ENCODE data around the gene SPPL2B. TPM values are rescaled to one million over a fixed set of nuclear protein-coding genes. Genes with fewer than 3 reads are reported as not detected.

SPPL2B gene
- total RNA-seq, 1 donor from 2014 or later, result 33.2 TPM

DNA sequence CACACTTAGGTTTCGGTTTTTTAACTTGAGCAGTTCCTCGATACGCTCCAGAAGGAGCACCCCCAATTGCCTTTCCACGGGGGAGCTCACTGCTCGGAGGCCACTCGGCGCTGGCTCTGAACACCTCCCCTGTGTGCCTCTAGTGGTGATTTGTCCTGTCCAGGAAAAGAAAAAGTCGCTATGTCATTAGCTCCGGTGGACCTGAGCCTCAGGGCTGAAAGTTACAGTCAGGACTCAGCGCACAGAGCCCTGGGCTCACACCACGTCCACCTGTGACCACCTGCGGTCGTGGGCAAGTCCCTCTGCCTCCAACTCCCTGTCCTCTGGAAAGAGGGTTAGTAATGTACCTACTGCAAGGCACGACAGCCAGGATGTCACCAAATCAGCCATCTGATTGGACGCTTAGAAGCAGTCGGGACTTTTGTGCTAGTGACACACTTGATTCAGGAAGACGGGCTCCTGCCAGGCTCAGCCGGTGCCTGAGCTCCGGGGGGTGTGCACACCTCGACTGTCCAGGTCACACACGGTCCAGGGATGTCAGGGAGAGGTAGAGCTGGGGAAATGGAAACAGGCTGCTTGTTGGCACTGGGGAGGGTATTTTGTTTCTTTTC lies 27.7 kb downstream of the SPPL2B start:
- DNase-seq, result no peak

DNA sequence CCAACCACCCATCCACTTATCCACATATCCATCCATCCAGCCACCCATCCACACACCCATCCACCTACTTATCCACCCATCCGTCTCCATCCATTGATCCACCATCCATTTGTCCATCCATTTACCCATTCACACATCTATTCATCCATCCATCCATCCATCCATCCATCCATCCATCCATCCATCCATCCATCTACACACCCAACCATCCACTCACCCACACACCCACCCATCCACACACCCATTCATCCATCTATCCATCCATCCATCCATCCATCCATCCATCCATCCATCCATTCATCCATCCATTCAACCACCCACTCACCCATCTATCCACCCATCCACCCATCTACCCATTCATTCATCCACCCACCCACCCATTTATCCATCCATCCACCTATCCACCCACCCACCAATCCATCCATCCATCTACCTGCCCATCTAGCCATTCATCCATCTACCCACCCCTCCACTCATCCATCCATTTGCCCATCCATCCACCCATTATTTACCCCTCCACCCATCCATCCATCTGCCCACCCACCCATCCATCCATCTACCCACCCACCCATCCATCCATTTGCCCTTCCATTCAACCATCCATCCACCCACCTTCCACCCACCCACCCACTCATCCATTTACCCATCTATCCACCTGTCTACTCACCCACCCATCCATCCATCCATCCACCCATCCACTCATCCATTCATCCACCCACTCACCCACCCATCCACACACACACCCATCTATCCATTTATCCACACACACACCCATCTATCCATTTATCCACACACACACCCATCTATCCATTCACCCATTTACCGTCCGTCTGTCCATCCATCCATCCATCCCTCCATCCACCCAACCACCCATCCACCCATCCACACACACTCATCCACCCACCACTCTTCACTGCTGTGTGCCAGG lies 29.1 kb downstream of the SPPL2B start:
- DNase-seq, result no peak

DNA sequence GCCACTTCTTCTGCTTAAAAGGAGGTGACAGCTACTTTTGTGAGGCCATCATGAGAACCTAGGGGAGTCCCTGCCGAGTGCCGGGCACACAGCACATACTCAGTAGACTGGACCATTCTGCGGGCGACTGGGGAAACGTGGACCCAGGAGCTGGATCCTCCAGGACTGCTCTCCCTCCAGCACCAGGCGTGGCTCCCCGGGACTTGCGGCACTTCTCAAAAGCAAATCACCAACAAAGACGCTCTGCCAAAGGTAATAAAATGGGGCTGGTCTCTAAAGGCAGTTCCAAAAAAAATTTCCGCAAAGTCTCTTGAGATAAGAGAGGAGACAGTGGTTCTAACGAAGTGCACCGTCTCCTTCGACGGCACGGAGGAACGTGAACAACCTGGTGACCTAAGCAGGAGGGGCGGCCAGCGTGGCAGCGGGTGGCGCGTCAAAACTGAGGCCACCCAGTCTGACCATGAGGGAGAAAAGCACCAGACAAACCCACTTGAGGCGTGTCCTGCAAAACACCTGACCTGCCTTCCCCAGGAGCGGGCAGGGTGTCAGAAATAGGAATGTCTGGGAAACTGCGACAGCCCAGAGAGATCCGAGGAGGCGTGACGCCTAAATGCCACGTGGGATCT lies 30.2 kb downstream of the SPPL2B start:
- no peak for DNase-seq

DNA sequence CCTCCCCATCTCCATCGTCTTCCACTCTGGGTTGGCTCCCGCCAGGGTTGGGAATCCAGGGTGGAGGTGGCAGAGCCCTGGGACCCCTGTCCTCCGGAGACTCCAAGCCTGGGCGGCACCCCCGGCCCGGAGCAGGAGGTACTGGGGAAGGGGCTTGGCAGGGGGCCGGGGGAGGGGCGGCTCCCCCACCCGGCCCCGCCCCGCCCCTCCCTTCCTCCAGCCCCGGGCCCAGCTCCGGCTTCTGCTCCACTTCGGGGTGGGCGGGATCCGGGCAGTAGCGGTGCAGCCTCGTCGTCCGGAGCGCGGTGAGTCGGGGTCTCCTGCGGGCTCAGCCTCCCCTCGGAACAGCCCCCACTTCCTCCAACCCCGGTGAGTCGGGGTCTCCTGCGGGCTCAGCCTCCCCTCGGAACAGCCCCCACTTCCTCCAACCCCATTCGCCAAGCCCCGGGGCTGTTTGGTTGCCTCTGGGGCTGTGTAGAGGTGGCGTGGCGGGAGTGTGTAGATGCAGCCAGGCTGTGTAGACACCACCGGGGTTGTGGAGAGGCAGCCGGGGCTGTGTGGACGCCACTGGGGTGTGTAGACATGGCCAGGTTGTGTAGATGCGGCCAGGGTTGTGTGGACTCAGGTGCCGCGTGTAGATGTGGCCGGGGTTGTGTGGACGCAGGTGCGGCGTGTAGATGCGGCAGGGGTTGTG lies 31.7 kb downstream of the SPPL2B start, which contains the start of gene TMPRSS9:
TMPRSS9 (plus strand) TSS at position 274 of the 694 bp plus-strand sequence. CDS start 29,521 bp downstream, outside the sequence.
- no peak for DNase-seq

DNA sequence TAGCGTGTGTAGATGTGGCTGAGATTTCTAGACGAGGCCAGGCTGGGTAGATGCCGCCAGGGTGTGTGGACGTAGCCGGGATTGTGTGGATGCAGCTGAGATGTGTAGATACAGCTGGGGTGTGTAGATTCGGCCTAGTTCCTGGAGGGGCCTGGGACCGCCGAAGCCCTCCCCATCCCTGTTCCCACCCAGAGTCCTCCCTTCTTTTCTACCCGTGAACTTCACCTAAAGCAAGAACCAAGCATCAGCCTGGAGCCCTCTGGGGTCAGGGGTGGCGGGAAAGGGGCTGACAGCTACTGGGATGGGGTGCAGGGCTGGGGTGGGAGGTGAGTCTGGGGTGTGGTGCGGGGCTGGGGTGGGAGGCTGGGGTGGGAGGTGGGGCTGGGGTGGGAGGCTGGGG lies 32.3 kb downstream of the SPPL2B start:
- no peak for DNase-seq

DNA sequence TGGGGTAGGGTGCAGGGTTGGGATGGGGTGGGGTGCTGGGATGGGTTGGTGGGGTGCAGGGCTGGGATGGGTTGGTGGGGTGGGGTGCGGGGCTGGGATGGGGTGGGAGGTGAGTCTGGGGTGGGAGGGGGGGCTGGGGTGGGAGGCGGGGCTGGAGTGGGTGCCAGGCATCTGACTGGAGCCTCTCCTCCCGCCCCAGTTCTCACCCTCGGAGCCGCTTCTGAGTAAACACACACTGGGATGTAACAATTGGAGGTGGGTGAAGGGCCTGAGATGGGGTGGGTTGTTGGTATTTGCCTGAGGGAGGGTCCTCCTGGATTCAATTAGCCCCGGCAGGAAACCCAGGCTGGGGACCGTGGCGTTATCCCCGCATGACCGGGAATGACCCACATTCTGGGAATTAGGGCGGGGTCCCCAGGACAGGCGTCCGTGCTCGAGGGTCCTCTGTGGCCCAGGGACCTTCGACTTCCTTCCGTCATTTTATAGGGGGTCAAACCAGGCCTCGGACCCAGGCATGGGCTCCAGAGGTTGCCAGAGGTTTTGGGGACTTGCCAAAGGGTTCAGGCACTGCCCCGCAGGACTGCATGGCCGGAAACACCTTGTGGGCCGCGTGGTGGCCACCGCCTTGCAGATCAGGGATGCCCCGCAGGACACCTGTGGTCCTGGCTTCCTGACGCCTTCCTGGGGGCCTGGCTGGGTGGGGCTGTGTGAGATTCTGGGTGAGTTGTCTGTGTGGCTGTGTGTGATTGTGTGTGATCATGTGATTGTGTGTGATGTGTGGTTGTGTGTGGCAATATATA lies 33.0 kb downstream of the SPPL2B start:
- no peak for DNase-seq

DNA sequence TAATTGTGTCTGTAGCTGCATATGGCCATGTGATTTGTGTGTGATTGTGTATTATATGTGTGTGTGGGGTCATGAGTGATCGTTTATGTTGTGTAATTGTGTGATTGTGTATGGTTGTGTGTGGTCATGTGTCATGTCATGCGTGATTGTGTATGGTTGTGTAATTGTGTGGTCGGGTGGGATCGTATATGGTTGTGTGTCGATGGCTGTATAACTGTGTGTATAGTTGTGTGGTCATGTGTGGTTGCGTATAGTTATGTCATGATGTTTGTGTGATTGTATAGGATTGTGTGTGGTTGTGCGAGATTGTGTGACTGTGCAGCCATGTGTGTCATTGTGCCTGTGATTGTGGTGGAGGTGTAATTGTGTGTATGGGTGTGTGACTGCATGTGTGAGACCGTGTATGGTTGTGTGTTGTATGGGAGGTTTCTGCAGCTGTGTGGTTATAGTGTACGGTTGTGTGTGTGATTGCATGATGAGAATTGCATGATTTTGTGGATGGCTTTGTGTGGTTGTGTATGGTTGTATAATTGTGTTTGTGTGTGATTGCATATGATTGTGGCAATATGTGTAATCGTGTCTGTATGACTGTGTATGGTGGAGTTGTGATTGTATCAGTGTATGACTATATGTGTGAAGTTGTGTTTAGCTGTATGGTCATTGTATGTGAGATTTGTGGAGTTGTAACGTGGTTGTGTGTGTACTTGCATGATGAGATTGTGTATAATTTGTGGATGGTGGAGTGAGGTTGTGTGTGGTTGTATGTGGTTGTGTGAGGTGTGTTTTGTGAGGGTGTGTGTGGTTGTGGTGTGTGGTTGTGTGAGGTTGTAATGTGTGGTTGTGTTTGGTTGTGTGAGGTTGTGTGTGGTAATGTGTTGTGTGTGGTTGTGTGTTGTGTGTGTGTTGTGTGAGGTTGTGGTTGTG lies 33.8 kb downstream of the SPPL2B start:
- no peak for DNase-seq

DNA sequence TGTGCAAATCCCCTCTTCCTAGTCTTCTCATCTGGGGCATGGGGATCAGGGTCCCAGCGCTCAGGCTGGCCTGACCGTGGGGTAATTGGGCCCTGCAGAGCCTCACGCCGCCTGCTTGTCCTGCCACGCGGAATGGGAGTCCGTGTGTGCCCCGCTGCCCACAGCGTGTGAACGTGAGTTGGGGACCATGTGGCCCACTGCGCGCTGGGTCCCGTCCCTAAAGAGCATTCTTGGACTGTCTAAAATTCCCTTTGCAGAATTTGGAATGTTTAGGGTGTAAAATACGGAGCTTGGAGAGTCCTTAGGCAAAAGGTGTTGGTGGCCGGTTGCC lies 34.5 kb downstream of the SPPL2B start:
- DNase-seq, result no peak

DNA sequence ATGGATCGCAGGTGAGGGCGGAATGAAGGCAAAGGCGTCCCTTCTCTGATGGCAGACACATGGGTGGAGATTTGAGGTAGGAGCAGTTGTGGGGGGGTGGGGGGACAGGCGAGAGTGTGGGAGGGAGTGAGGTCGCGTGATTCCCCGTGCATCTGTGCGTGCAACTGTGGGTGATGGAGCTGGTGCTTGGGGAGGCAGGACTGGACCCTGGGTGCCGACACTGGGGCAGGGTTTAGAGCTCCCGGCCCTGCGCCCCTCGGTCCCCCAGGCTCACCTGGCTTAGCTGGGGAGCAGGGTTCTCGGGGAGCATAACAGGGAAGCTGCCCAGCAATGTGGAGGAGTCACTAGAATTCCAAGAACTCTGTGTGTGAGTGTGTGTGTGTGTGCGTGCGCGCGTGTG lies 34.9 kb downstream of the SPPL2B start:
- DNase-seq, result no peak

DNA sequence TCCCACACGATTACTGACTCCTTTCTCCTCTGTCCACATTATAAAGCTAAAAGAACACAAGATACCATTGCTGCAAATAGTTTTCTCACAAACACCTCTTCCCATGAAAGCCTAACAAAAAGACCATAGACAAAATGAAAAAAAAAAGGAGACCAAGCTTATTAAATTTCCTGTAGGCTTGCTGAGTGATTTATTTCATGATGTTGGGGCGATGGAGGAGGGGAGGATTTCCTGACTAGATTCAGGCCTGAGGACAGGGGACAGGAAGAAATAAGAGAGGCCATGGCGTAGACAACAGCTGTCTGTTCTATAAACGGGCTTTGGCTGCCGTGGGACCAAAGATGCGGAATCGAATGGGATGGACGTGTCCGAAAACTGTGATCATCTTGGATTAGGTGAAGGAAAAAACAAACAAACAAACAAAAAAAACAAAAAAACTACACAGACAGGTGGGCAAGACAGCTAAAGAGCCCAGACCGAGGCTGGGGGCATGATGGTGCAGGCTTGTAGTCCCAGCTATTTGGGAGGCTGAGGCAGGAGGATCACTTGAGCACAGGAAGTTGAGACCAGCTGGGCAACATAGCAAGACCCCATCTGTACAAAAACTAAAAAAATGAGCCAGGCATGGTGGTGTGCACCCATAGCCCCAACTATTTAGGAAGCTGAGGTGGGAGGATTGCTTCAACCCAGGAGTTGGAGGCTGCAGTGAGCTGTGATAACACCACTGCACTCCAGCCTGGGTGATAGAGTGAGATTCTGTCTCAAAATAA lies 36.9 kb downstream of the SPPL2B start:
- no peak for DNase-seq

DNA sequence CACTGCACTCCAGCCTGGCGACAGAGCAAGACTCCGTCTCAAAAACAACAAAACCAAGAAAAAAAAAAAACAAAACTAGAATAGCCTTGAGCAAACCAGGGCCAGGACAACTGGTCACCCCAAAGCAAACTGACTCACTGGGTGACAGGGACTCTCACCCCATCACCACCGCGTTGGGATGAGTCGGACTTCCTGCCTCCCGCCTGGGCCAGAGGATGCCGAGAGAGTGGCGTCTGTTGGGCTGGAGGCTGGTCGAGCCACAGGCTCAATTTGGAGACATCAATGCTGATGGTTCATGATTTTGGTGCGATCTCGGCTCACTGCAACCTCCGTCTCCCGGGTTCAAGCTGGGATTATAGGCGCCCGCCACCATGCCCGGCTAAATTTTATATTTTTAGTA lies 43.2 kb downstream of the SPPL2B start:
- no peak for DNase-seq

DNA sequence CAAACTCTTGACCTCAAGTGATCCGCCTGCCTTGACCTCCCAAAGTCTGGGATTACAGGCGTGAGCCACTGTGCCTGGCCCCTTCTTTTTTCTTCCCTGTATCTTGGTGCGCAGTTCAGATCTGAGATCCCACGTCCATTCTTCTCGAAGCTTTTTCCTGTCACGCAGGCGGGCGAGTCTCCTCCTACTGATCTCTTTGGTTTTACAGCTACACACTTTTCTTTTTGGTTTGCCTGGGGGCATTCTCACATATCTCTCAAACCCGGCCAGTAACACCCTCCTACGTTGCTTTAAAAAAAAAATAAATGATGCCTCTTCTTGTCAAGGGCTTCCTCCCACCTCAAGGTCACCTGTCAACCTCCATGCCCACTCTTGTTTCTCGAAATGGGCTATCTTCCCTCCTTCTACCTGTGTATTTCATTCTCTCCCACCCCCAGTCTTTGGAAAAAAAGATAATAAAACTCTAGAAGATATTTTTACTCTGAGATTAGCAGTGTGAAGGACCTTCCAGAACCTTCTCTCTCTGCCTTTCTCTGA lies 43.7 kb downstream of the SPPL2B start:
- DNase-seq, result no peak

DNA sequence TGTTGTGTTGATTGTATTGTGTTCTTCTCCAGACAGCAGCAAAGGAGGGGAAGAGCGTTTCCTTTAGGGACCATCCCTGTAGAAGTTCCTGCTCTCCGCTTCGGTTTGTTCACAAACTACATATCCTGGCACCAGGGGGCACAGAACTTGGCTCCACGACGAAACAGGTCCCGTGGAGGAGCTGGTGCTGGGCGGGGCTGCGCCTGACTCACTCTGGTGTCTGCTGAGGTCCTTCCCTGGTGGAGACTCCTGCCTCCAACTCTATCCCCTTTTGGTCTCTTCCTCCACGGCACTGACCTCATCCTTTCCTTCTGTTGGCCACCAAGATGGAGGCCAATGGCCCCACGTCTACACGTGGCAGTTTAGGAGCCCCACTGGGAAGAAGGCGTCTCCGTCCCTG lies 46.3 kb downstream of the SPPL2B start:
- no peak for DNase-seq

DNA sequence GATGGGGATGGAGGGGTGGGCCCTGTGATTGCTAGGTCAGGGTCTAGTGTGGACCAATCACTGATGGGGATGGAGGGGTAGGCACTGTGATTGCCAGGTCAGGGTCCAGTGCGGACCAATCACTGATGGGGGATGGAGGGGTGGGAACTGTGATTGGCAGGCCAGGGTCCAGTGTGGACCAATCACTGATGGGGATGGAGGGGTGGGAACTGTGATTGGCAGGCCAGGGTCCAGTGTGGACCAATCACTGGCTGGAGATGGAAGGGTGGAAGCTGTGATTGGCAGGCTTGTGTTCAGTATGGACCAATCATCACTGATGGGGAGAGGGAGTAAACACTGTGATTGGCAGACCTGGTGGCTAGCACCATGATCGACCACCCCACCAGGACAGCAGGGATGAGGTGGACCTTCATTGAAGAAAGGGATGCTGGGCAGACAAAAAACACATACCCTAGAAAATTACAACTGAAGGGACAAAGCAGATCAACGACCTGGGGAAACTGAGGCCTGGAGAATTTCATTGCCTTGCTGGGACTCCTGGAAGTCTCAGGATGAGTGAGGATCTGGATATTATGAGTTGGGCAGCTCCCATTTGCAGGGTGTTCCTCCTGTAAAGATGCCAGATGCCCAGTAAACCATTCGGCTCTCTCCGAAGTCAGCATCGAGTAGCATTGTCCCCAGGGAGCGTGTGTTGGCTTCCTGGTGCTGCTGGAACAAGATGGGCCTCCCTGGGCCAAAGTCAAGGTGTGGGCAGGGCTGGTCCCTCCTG lies 47.1 kb downstream of the SPPL2B start:
- DNase-seq, result peak; percentile 11

DNA sequence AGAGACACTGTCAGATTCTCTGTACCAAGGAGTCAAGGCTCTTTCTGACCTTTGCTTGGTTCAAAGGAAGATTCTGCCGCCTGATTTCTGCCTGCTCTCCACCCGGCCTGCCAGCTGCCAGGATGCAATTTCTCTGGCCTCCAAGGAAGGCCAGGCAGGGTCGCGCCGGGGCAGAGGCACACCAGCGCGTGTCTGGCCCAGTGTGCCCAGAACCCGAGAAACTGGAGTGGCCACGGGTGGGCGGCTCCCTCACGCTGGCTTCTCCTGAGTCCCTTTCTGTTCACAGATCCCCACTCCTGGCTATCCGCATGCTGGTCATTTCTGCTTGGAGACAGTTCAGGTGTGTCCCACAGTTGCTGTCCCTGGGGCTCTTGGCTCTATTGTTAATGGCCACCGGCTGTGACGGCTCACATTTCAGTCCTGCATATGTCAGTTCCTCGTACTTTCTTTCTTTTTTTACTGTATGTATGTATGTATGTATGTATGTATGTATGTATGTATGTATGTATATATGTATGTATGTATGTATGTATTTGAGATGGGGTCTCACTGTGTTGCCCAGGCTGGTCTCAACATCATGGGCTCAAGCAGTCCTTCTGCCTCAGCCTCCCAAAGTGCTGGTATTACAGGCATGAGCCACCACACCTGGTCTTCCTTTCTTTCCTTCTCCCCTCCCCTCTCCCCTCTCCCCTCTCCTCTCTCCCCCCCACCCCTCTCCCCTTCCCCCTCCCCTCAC lies 48.5 kb downstream of the SPPL2B start:
- no peak for DNase-seq

DNA sequence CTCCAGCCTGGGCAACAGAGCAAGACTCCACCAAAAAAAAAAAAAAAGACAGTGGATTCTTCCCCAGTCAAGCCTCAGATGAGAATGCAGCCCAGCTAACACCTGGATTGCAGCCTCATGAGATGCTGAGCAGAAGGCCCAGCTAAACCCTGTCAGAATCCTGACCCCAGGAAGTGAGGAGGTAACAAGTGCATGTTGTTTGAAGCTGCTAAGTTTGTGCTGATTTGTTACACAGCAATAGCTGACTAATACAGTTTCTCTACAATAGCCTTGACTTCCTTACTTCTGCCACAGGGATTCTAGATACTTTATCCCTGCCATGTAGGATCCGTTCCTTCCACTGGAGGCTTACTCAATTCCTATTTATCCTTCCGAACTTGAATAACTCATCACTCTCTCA lies 52.1 kb downstream of the SPPL2B start:
- DNase-seq, result no peak

DNA sequence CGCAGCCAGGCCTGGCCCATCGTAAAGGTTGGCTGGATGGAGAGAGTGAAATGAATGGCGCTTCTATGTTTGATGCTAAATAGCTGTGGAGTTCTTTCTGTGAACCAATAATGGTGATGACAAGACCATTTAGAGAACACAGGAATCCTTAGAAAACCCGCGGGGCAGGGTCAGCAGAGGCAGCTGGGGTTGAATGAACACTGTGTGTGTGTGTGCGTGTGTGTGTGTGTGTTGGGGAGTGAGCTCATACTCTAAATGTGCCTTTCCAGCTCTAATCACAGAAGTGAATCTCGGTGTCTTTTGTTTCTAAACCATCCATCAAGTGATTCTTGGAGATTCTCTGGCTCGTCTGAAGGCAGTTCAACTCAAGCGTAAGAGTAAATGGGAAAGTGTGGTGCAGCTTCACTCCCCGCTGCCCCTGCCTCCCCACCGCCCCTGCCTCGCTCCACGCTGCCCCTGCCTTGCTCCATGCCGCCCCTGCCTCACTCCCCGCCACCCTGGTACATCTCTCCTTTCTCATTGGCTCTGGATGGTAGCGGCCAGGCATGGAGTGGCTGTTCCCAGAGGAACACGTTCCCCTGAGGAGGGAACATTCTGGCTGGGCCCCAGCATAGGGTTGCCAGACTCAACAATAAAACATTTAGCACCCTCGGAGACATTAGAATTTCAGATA lies 52.8 kb downstream of the SPPL2B start:
- no peak for DNase-seq
